ENCODE data around the gene UPK3A.
"Not testable (repeated sequence)": the region's sequence is repeated elsewhere in the genome, so short reads cannot be mapped to it uniquely, and the experiment has no call there.

The UPK3A gene

GRCh38 chr22:45319324-45319685, 34.6 kb downstream of the UPK3A start:
- Histone ChIP-seq H3K27ac (ENCODE audit: low read depth, low read length) (peak overlapping the region; percentile 93), H3K4me1 (ENCODE audit: control insufficient read depth, insufficient read depth, low read length) (peaks cover 24% of the 10 kb centered on the region), H3K4me3 (ENCODE audit: low read length) (no peak overlapping the region), H3K27me3 (ENCODE audit: control insufficient read depth, insufficient read depth, low read length) (no peaks in the 10 kb centered on the region), H3K36me3 (ENCODE audit: control insufficient read depth, insufficient read depth, low read length) (peaks cover 16% of the 10 kb centered on the region), H3K9ac (ENCODE audit: low read length) (no peak overlapping the region)

GRCh38 chr22:45320357-45320976, 35.7 kb downstream of the UPK3A start:
- Histone ChIP-seq H3K27ac (ENCODE audit: low read depth, low read length) (peak overlapping the region; percentile 37), H3K4me3 (ENCODE audit: low read length) (no peak overlapping the region)

GRCh38 chr22:45321827-45322226, 37.1 kb downstream of the UPK3A start:
- H3K27me3 ChIP-seq (ENCODE audit: control insufficient read depth, insufficient read depth, low read length) = no peaks in the 10 kb centered on the region
- peaks cover 25% of the 10 kb centered on the region for H3K36me3 ChIP-seq (ENCODE audit: control insufficient read depth, insufficient read depth, low read length)
- no peak overlapping the region for H3K27ac ChIP-seq (ENCODE audit: low read depth, low read length)
- no peak overlapping the region for H3K9ac ChIP-seq (ENCODE audit: low read length)
- peaks cover 24% of the 10 kb centered on the region for H3K4me1 ChIP-seq (ENCODE audit: control insufficient read depth, insufficient read depth, low read length)
- no peak overlapping the region for H3K4me3 ChIP-seq (ENCODE audit: low read length)

More at GRCh38 chr22:45320357-45320976, 35.7 kb downstream of the UPK3A start:
- Histone ChIP-seq H3K36me3 (ENCODE audit: control insufficient read depth, insufficient read depth, low read length) (peaks cover 21% of the 10 kb centered on the region), H3K4me1 (ENCODE audit: control insufficient read depth, insufficient read depth, low read length) (peaks cover 24% of the 10 kb centered on the region), H3K9ac (ENCODE audit: low read length) (no peak overlapping the region), H3K27me3 (ENCODE audit: control insufficient read depth, insufficient read depth, low read length) (no peaks in the 10 kb centered on the region)

- H3K27ac ChIP-seq (ENCODE audit: low read depth, low read length) = no peak overlapping the region
- peaks cover 18% of the 10 kb centered on the region for H3K4me1 ChIP-seq (ENCODE audit: control insufficient read depth, insufficient read depth, low read length)
- no peak overlapping the region for H3K4me3 ChIP-seq (ENCODE audit: low read length)
- no peak overlapping the region for H3K9ac ChIP-seq (ENCODE audit: low read length)
- peaks cover 30% of the 10 kb centered on the region for H3K36me3 ChIP-seq (ENCODE audit: control insufficient read depth, insufficient read depth, low read length)
- no peaks in the 10 kb centered on the region for H3K27me3 ChIP-seq (ENCODE audit: control insufficient read depth, insufficient read depth, low read length)
These were observed 38.2 kb downstream of the UPK3A start for GRCh38 chr22:45322873-45323525.

DNA sequence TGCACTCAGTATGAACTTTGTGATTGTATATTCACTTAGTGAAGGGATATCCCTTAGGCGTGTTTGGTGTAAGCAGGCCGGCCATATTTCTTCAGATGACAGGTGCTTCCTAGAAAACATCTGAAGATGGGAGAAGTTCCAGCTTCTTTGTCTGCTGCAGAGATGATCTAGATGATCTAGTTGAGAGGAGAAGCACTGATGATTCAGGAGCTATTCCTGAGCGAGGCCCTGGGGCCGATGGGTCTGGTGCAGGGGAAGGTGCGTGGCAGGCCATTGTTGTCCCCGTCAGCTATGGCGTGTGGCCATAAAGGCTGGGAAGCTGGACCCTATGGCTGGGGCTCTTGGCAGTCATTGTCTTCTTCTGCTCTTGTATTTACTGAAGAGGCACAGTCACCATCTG, 38.9 kb downstream of the UPK3A start:
- H3K4me3 ChIP-seq (ENCODE audit: low read length) = no peak overlapping the region
- peaks cover 12% of the 10 kb centered on the region for H3K4me1 ChIP-seq (ENCODE audit: control insufficient read depth, insufficient read depth, low read length)
- no peak overlapping the region for H3K9ac ChIP-seq (ENCODE audit: low read length)
- no peak overlapping the region for H3K27ac ChIP-seq (ENCODE audit: low read depth, low read length)
- H3K36me3 ChIP-seq (ENCODE audit: control insufficient read depth, insufficient read depth, low read length) = peaks cover 30% of the 10 kb centered on the region
- H3K27me3 ChIP-seq (ENCODE audit: control insufficient read depth, insufficient read depth, low read length) = no peaks in the 10 kb centered on the region

- Histone ChIP-seq H3K4me3 (ENCODE audit: low read length) (no peak overlapping the region), H3K36me3 (ENCODE audit: control insufficient read depth, insufficient read depth, low read length) (peaks cover 30% of the 10 kb centered on the region), H3K27ac (ENCODE audit: low read depth, low read length) (no peak overlapping the region), H3K9ac (ENCODE audit: low read length) (no peak overlapping the region), H3K27me3 (ENCODE audit: control insufficient read depth, insufficient read depth, low read length) (no peaks in the 10 kb centered on the region), H3K4me1 (ENCODE audit: control insufficient read depth, insufficient read depth, low read length) (peaks cover 11% of the 10 kb centered on the region)
These were observed 39.6 kb downstream of the UPK3A start for GRCh38 chr22:45324311-45324711.

DNA sequence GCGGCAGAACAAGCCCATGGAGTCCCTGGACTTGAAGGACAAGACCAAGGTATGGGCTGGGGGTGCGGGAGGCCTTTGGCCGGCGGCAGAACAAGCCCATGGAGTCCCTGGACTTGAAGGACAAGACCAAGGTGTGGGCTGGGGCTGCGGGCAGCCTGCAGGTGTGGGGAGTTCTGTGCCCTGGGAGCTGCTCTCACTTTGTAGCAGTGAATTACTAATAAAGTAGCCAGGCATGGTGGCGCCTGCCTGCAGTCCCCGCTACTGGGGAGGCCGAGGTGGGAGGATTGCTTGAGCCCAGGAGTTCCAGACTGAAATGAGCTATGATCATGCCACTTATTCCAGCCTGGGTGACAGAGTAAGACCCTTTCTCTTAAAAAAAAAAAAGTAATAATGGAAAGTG, 43.5 kb downstream of the UPK3A start:
- H3K4me1 ChIP-seq (ENCODE audit: control insufficient read depth, insufficient read depth, low read length); H3K4me3 ChIP-seq (ENCODE audit: low read length); H3K27ac ChIP-seq (ENCODE audit: low read depth, low read length); H3K27me3 ChIP-seq (ENCODE audit: control insufficient read depth, insufficient read depth, low read length); H3K9ac ChIP-seq (ENCODE audit: low read length): not testable (repeated sequence)
- peaks cover 36% of the 10 kb centered on the region for H3K36me3 ChIP-seq (ENCODE audit: control insufficient read depth, insufficient read depth, low read length)

DNA sequence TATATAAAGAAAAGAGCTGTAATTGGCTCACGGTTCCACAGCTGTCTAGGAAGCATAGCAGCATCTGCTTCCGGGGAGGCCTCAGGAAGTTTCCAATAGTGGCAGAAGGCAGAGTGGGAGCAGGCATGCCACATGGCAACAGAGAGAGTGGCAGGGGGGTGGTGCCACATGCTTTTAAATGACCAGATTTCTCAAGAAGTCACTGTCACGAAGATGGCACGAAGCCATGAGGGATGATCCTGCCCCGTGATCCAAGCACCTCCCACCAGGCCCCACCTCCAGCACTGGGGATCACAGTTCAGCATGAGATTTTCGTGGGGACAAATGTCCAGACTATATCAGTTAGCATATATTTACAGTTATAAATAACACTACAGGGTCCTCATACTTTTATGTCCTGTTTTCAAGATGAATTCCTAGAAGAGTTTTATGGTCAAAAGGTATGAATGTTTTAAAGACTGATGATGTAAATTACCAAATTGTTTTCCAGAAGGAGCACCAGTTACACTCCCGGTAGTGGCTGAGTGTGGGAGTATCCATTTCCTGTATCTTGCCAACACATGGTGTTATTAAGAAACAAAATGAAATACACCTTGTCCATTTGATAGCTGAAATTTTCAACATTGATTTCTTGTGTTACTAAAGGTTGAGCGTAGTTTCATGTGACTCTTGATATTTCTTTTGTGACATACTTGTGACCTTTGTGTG, 44.2 kb downstream of the UPK3A start:
- Histone ChIP-seq H3K36me3 (ENCODE audit: control insufficient read depth, insufficient read depth, low read length) (peaks cover 29% of the 10 kb centered on the region), H3K4me1 (ENCODE audit: control insufficient read depth, insufficient read depth, low read length) (peaks cover 5% of the 10 kb centered on the region), H3K9ac (ENCODE audit: low read length) (no peak overlapping the region), H3K4me3 (ENCODE audit: low read length) (no peak overlapping the region), H3K27me3 (ENCODE audit: control insufficient read depth, insufficient read depth, low read length) (no peaks in the 10 kb centered on the region), H3K27ac (ENCODE audit: low read depth, low read length) (peak overlapping the region; percentile 15)

DNA sequence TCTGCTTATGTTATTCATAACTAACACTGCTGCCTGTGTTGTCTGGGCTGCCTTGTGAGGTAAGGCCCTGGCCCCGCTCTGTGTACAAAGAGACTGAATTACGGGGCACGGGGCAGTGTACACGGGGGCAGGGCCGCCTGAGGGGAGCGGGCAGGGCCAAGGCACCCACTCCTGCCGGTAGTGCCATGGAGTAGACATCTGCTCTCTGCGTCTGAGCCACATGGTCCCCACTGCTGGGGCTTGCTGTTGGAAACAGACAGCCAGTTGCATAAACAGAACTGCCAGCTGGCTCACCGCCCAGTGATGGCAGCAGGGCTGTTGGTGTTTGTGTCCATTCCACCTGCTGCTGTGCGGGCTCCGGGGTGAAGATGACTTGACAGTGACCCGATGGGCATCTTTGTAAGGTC, 44.8 kb downstream of the UPK3A start:
- Histone ChIP-seq H3K27ac (ENCODE audit: low read depth, low read length) (peak overlapping the region; percentile 15), H3K27me3 (ENCODE audit: control insufficient read depth, insufficient read depth, low read length) (no peaks in the 10 kb centered on the region), H3K4me1 (ENCODE audit: control insufficient read depth, insufficient read depth, low read length) (peaks cover 5% of the 10 kb centered on the region), H3K4me3 (ENCODE audit: low read length) (no peak overlapping the region), H3K9ac (ENCODE audit: low read length) (no peak overlapping the region), H3K36me3 (ENCODE audit: control insufficient read depth, insufficient read depth, low read length) (peaks cover 23% of the 10 kb centered on the region)

GRCh38 chr22:45330548-45330947, 45.8 kb downstream of the UPK3A start:
- H3K27ac ChIP-seq (ENCODE audit: low read depth, low read length) = no peak overlapping the region
- peaks cover 20% of the 10 kb centered on the region for H3K36me3 ChIP-seq (ENCODE audit: control insufficient read depth, insufficient read depth, low read length)
- H3K9ac ChIP-seq (ENCODE audit: low read length) = no peak overlapping the region

DNA sequence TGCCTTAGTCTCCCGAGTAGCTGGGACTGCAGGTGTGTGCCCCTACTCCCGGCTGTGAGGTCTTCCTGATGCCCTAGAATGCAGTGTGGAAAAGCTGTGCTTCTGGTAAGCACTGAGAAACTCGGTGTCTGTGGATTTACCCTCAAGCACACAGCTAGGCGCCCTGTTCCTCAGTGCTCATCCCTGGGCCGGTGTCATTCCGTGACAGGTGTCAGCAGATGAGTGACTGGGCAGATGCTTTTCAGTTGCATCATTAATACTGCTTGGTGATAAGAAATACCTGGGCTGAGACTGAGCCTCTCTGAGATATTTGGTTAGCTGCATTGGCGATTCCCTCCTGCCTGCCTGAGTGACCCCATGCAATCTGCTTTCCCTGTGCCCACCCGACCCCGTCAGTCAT, 46.7 kb downstream of the UPK3A start:
- H3K36me3 ChIP-seq (ENCODE audit: control insufficient read depth, insufficient read depth, low read length) = peaks cover 17% of the 10 kb centered on the region
- H3K27me3 ChIP-seq (ENCODE audit: control insufficient read depth, insufficient read depth, low read length) = no peaks in the 10 kb centered on the region
- H3K4me1 ChIP-seq (ENCODE audit: control insufficient read depth, insufficient read depth, low read length) = peaks cover 5% of the 10 kb centered on the region
- no peak overlapping the region for H3K9ac ChIP-seq (ENCODE audit: low read length)
- H3K4me3 ChIP-seq (ENCODE audit: low read length) = no peak overlapping the region
- H3K27ac ChIP-seq (ENCODE audit: low read depth, low read length) = no peak overlapping the region

More at GRCh38 chr22:45330548-45330947, 45.8 kb downstream of the UPK3A start:
- Histone ChIP-seq H3K4me1 (ENCODE audit: control insufficient read depth, insufficient read depth, low read length) (peaks cover 5% of the 10 kb centered on the region), H3K4me3 (ENCODE audit: low read length) (no peak overlapping the region), H3K27me3 (ENCODE audit: control insufficient read depth, insufficient read depth, low read length) (no peaks in the 10 kb centered on the region)

DNA sequence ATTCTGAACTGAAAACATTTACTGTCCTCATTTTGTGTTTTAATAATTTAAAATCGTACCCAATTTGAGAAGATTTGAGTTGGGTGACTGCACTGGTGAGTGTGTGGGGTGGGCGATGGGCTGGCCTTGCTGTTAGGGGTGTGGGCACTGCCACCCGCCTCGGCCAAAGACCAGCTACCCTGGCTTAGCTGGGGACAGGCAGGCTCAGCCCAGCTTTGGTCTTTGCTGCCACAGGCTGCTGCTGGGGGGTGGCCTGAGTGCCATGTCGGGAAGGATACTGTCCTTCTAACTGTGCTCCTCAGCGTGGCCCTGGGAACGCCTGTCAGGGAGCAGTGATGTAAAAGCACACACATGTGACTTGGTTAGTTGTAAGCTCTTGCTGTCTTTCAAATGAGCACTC, 47.3 kb downstream of the UPK3A start:
- Histone ChIP-seq H3K36me3 (ENCODE audit: control insufficient read depth, insufficient read depth, low read length) (peaks cover 17% of the 10 kb centered on the region), H3K4me1 (ENCODE audit: control insufficient read depth, insufficient read depth, low read length) (peaks cover 9% of the 10 kb centered on the region), H3K27ac (ENCODE audit: low read depth, low read length) (no peak overlapping the region), H3K4me3 (ENCODE audit: low read length) (no peak overlapping the region), H3K9ac (ENCODE audit: low read length) (no peak overlapping the region), H3K27me3 (ENCODE audit: control insufficient read depth, insufficient read depth, low read length) (no peaks in the 10 kb centered on the region)

Data from rectal smooth muscle tissue (tissue), 1 donor.